PFSK-1 (cell line): ENCODE data around the gene ARF3.

Experiments
- FOXP2 ChIP-seq: optimal IDR thresholded peaks from 2 replicates; pipeline ENCODE3; 2011; ENCODE audit warnings: borderline replicate concordance, control low read depth, inconsistent platforms; ENCODE audit not compliant: insufficient read depth; ENCODE audit errors: extremely low read length, extremely low read depth
- POLR2AphosphoS5 ChIP-seq: IDR thresholded peaks from 2 replicates; pipeline ENCODE4 v1.6.1; 2012; ENCODE audit warnings: low read depth, mild to moderate bottlenecking, control low read depth, low read length, moderate library complexity
- SIN3A ChIP-seq: IDR thresholded peaks from 2 replicates; pipeline ENCODE4 v1.6.1; 2012; ENCODE audit warnings: mild to moderate bottlenecking, low read length, moderate library complexity, borderline replicate concordance; ENCODE audit not compliant: insufficient read depth
- TAF1 ChIP-seq: IDR thresholded peaks from 2 replicates; pipeline ENCODE4 v1.6.1; 2012; ENCODE audit warnings: low read length, control low read depth, borderline replicate concordance; ENCODE audit not compliant: insufficient read depth
- TF ChIP-seq, protein P1 (sequence below), 2 experiments: IDR thresholded peaks; 2 replicates each; pipeline versions ENCODE4 v1.6.1 to v1.8.0; 2011 to 2012; ENCODE audit warnings: low read depth in 2 of 2, low read length in 2 of 2, control low read depth in 1 of 2, inconsistent platforms in 1 of 2, mild to moderate bottlenecking in 1 of 2, moderate library complexity in 1 of 2; ENCODE audit not compliant: insufficient read depth in 1 of 2

ARF3 gene

DNA sequence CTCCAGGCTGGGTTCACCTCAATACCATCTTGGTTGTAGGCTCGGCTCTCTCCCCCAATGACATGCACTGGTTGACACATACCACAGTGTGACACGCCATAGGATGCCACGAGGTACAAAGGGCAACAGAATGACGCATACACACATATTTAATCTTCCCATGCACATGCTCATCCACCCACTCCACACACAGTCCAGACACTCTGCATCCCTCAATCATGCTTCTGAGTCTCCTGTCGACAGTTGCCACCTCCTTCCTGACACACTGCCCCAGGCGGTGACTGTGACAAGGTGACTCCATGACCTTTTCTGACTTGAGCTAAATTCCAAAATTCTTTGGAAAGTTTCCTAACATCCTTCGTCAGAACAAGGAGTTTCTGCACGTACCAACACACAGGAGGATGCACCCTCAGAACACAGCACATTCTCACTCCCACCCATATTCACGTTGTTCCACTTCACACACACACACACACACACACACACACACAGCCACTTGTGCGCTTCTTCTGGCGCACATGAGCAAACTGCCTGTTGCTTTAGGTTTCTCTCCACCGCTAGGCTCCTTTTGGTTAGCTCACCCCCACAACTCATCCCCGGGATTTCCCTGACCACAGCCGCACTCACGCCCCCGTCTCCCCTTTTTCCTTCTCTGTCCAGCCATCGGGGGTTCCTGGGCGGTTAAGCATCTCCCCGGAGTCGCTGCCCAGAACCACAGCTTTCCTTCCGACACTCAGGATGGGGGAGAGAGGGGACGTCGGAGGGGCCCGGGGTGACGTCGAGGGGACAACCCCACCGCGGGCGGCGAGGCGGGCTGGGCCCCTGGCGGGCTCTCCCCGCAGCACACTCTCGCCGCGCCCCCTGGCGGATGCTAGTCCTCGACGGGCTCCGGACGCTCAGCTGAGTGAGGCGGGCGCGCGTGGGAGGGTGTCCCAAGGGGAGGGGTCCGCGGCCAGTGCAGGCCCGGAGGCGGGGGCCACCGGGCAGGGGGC is 20.3 kb upstream of the ARF3 start:
- no peak for TF ChIP-seq SIN3A
- peak; percentile 34 for TF ChIP-seq FOXP2
- TF ChIP-seq TAF1, result no peak
- TF ChIP-seq, protein P1, sequence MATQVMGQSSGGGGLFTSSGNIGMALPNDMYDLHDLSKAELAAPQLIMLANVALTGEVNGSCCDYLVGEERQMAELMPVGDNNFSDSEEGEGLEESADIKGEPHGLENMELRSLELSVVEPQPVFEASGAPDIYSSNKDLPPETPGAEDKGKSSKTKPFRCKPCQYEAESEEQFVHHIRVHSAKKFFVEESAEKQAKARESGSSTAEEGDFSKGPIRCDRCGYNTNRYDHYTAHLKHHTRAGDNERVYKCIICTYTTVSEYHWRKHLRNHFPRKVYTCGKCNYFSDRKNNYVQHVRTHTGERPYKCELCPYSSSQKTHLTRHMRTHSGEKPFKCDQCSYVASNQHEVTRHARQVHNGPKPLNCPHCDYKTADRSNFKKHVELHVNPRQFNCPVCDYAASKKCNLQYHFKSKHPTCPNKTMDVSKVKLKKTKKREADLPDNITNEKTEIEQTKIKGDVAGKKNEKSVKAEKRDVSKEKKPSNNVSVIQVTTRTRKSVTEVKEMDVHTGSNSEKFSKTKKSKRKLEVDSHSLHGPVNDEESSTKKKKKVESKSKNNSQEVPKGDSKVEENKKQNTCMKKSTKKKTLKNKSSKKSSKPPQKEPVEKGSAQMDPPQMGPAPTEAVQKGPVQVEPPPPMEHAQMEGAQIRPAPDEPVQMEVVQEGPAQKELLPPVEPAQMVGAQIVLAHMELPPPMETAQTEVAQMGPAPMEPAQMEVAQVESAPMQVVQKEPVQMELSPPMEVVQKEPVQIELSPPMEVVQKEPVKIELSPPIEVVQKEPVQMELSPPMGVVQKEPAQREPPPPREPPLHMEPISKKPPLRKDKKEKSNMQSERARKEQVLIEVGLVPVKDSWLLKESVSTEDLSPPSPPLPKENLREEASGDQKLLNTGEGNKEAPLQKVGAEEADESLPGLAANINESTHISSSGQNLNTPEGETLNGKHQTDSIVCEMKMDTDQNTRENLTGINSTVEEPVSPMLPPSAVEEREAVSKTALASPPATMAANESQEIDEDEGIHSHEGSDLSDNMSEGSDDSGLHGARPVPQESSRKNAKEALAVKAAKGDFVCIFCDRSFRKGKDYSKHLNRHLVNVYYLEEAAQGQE (IDR thresholded peaks at IDR 0.05; ENCODE audit: insufficient read depth in 1 of 2, low read depth in 2 of 2, low read length in 2 of 2), result no peak
- no peak for TF ChIP-seq POLR2AphosphoS5

DNA sequence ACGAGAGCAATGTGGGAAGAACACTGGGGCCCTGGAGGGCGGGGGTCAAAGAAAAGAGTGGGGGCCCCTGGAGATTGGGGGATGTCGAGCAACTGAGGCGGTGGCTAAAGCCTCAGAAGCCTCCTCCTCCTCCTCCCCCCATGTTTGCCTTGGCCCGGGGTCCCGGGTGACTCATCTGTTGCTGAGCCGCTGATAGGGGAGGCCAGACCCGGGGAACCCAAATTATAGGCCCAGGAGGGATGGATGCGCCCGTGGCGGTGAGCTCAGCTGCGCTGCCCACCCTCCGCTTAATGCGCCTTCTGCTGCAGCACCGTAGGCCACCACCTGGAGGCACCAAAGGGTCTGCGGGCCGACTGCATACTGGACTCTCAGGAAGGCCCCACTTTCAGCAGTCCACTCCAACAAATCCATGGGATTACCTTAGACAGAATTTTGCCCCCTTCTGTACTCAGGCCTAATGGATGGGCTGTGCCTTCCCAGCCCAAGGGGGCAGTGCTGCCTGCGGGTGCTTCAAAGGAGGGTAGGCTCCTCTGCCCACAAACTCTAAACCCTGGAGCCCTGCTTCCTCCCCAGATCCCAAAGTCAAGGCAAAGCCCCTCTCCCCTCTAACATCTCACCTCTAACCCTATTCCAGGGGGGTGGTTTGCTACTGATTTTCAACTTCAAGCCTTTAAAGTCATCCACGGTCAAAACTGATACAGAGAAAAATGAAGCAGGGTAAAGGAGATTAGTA is 16.8 kb upstream of the ARF3 start:
- TF ChIP-seq, protein P1 (IDR thresholded peaks at IDR 0.05; ENCODE audit: insufficient read depth in 1 of 2, low read depth in 2 of 2, low read length in 2 of 2), result no peak
- no peak for TF ChIP-seq FOXP2
- no peak for TF ChIP-seq SIN3A
- no peak for TF ChIP-seq POLR2AphosphoS5
- TF ChIP-seq TAF1, result no peak

DNA sequence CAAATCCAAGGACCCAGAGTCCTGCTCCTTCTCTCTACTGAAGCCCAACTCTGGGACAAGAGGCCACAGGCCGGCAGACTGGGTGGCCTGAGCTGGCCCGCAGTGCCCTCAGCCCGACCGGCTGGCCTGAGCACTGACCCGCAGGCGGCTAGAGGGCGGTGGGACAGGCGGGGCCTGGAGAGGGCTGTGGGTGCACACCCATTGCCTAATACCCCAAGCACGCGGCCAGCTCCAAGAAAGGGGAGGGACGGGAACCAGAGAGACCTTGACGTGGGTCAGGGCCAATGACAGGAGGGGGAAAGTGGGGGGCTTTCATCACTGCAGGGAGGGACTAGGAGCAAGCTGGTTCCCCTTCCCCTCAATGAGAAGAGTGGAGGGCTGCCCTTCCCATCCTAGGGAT is 16.2 kb upstream of the ARF3 start:
- TF ChIP-seq FOXP2, result no peak
- TF ChIP-seq POLR2AphosphoS5, result no peak
- TF ChIP-seq, protein P1 (IDR thresholded peaks at IDR 0.05; ENCODE audit: insufficient read depth in 1 of 2, low read depth in 2 of 2, low read length in 2 of 2), result no peak

DNA sequence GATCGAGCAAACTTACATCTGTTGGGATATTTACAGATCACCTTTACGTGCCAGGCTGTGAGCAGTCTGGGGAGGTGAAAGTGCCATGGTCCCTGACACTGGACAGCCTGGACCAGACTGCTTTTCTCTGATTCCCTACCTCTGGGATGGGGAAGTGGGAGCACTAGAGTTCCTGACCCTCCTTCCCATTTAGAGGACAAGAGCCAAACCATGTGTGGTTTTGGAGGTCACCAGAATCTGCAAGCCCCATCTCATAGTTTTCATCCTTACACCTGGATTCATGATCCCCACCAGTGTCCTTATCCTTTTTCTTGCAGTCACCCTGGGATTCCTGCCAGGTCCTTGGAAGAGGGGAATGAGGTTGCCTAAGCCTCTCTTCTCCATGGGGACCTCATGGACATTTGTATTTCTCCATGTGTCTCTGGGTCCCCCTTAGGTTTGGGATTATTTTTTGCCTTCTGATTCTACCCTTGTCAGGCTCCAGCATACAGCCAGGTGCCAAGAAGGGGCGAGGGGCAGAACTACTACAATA is 15.7 kb upstream of the ARF3 start:
- TF ChIP-seq FOXP2, result no peak
- TF ChIP-seq TAF1, result no peak
- TF ChIP-seq, protein P1 (IDR thresholded peaks at IDR 0.05; ENCODE audit: insufficient read depth in 1 of 2, low read depth in 2 of 2, low read length in 2 of 2), result no peak
- no peak for TF ChIP-seq POLR2AphosphoS5
- no peak for TF ChIP-seq SIN3A
